GM21619 (cell line): ENCODE results near the gene DCP2.

ENCODE experiments used
- ATAC-seq: cut with Tn5 transposase; IDR thresholded peaks from one replicate; pipeline ENCODE4 v1.9.1; 2021; ENCODE audit not compliant: unreplicated experiment

The DCP2 gene

DNA sequence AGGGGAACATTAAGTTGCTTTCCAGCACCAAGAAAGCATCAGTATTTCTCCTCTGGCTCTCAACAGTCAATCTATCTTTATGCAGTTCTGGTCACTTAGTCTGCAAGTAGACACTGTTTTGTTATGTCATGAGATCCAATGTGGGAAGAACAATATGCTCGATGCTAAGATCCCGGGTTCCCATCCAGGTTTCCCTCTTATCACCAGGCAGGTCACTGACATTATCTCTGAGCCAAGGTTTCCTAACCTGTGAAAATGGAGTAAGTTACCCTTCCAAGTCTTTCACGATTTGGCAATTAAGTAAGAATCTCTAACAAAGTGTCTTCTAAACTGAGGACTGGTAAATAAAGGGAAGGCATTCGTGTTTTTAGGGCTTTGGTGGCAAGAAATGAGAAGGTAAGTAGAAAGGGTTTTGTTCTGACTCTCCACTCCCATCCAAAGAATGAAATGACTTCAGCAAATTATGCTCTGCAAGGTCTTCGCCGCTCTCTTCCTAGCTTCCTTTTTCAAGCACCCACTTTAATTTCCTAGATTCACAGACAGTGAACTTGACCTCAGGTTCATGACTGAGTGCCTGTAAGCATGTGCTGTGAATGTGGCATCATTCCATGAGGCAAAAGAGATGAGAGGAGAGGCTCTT lies 86.4 kb downstream of the DCP2 start:
- ATAC-seq: no peak

DNA sequence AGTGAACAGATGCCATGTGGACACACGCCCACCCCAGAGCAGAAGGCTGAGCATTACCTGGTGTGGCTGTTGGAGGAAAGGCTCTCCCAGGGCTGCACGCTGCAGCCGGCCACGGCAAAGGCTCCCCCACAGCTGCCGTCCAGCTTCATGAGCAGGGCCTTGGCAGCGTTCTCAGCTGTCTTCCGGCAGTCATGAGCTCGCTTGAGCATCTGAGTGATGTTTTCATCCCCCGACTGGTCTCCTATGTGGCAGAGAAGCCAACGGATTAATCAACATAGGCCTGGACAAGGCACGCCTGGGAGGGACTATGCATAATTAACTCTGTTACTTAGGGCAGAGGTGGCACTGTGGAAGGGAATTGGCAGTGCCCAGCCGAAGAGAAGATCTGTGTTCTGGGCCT lies 87.3 kb downstream of the DCP2 start:
- ATAC-seq: no peak

DNA sequence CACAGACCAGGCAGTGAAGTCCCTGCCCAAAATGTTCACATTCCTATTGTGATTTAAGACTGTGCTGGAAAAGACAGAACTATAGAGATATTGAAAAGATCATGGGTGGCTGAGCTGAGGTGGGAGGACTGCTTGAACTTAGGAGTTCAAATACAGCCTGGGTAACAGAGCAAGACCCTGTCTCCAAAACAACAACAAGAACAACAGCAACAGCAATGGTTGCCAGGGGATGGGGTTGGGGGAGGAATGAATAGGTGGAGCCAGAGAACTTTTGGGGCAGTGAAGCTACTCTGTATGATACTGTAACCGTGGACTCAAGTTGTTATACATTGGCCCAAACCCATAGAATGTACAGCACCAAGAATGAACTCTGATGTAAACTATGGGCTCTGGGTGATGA lies 88.2 kb downstream of the DCP2 start:
- ATAC-seq: no peak

DNA sequence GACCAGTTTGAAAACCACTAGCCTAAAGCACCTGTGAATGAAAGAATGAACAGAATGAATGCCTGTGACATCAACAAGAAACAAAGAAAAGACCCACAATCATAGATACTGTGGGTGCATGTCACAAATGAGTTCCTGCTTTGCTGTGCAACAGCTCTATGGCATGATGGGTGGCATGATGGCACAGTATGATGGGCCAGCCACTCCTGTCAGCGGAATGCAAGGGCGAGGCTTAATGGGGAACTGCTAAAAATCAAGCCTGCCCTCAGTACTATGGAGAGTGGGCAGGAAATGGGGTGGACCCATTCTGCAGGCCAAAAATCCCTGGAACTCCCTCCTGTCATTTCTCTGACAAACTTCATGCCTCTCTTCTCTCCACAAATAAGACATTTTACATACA lies 89.0 kb downstream of the DCP2 start:
- ATAC-seq: no peak

DNA sequence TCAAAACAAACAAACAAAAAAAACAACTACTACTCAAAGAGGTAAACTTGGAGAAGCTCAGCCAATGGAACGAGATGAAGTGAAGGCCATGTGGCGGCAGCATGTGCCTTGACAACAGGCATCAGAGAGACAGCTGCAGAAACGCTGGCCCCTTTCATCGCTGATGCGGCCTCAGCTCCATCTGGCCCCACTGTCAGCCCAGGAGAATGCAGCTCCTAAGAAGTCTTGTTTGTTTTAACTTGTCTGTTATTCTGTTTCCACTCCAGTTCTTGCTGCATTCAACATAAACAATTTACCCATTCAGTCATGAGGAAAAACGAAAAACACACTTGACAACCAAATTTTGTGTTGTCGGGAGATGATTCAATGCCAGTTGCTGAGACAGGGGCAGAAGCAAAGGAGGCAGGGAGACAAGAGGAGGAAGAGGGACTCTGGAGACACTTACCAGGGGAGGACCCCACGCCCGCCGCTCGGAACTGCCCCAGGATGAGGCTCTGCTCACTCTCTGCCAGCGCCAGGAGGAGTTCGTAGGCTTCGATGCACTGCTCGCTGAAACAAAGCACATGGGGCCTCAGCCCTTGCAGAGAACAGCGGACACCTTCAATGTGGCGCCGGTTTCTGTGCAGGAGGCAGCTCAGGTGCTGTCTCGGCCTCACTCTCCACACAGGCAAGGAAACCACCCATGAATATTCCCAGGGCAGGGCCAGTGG lies 91.2 kb downstream of the DCP2 start:
- ATAC-seq: no peak

DNA sequence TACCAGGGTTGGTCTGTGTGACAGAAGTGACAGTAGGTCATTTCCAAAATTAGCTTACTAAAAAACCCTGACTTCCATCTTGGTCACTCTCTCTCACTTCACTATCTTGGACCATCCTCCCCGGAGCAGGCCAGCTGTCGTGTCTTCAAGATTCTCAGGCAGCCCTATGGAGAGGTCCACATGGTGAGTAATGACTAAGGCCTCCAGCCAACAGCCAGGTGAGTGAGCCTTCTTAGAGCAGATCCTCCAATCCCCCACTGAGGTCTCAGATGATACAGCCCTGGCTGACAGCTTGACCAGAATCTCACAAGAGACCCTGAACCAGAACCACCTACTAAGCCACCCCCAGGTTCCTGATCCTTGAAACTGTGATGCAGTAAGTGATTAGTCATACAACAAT lies 92.0 kb downstream of the DCP2 start:
- ATAC-seq: no peak
